Measurements from ENCODE around the gene EML4.

- no peak for TF ChIP-seq CTCF (conservative IDR thresholded peaks at IDR 0.05; ENCODE audit: low read length)
- TF ChIP-seq EZH2phosphoT487 (IDR thresholded peaks at IDR 0.05; ENCODE audit: borderline replicate concordance, low read depth, low read length) = no peak
Observed at GRCh38 chr2:42129487-42129852, 39.7 kb upstream of the EML4 start.
